GM12872 (cell line): Measurements from ENCODE around the gene PAN3.

Experiments
- CTCF ChIP-seq: IDR thresholded peaks from 3 replicates; pipeline ENCODE4 v1.5.1; 2011; ENCODE audit warnings: low read depth, mild to moderate bottlenecking, low read length, moderate library complexity; ENCODE audit not compliant: insufficient read depth

Gene PAN3

GRCh38 chr13:28252547-28252946, 114.2 kb downstream of the PAN3 start:
- no peak for TF ChIP-seq CTCF

GRCh38 chr13:28257305-28257704, 119.0 kb downstream of the PAN3 start:
- TF ChIP-seq CTCF: no peak

- TF ChIP-seq CTCF: no peak
Measured at GRCh38 chr13:28258417-28258816, 120.1 kb downstream of the PAN3 start.

GRCh38 chr13:28267497-28267896, 129.2 kb downstream of the PAN3 start:
- TF ChIP-seq CTCF: no peak

GRCh38 chr13:28268800-28269223, 130.5 kb downstream of the PAN3 start:
- no peak for TF ChIP-seq CTCF

- TF ChIP-seq CTCF: no peak
Measured at GRCh38 chr13:28271056-28271840, 132.9 kb downstream of the PAN3 start.

- peak; percentile 34; the same call in 2 of the 3 replicates for TF ChIP-seq CTCF
Measured at GRCh38 chr13:28273919-28274318, 135.6 kb downstream of the PAN3 start.
